HG03571 (cell line): ENCODE results near the gene CCL27.
"Not testable (repeated sequence)": the region's sequence is repeated elsewhere in the genome, so short reads cannot be mapped to it uniquely, and the experiment has no call there.

ENCODE experiments used
- ATAC-seq: cut with Tn5 transposase; IDR thresholded peaks from one replicate; pipeline ENCODE4 v1.9.1; 2021; ENCODE audit not compliant: unreplicated experiment

The CCL27 gene

DNA sequence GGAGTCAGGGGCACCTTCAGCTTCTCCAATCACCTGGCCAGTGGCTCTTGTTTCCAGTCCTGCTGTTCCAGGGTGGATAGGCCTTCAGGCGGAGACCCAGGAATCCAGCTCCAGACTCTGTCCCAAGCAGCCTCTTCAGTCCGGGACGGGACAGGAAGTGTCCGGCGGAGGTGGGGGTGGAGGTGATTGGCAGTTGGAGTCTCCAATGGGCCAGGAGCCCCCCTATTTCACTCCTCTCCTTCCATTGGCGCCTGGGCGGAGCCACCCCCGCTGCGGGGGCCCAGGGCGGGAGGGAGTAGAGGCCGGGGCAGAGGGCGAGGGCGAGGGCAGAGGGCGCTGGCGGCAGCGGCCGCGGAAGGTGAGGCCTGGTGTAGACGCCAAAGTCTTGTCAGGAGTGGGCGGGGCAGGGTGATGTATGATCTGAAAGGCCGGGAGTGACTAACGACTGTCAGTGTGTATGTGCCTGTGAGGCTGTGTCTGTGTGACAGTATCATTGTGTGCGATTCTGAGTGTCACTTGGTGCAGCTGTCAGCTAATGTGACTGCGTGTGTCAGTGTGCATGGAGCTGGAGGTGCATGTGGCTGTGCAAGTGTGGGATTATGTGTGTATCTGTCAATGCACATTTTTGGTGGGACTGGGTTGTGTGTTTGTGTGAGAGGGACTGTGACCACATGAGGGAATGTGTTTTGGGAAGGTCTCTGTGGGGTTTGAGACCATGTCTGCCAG, 10.4 kb downstream of the CCL27 start, which contains the start of gene IL11RA:
Gene IL11RA, plus strand, starts transcription at position 310 of the 726 bp plus-strand sequence. CDS start 3,033 bp downstream, outside the sequence.
- no peak for ATAC-seq

DNA sequence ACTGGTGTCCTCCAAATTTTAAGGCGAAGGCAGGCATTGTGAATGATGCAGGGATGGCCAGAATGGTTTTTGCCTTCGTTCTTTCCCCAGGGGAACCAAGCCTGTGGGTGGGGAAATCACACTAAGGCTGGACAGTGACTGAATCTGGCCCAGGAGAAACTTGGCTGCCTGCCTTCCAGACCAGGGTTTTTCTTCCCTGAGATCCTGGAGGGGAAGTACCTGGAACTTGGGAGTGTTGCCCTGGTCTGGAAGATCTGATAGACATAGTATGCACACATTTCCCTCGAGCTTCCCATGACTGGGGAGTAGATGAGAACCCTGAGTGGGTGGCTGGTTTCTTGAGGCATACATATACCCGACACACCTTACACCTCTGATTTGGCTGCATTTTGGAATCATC, 11.1 kb downstream of the CCL27 start:
- no peak for ATAC-seq

DNA sequence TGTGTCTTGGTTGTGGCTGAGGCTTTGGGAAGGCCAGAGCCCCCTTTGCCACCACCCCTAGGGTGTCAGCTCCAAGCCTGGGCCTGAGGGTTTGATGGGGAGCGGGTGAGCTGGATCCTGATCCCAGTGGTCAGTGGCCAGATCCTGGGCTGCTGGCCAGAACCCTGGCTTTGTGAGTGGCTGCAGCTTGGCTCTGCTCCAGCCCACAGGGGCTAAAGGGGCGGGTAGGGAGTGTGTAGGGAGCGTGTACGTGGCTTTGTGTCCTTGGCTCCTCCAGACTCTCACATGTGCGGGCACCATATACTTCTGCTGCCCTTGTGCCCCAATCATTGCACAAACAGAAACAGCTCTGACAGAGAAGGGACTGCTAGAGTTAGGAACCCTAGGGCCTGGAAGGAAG, 11.6 kb downstream of the CCL27 start:
- ATAC-seq = no peak

DNA sequence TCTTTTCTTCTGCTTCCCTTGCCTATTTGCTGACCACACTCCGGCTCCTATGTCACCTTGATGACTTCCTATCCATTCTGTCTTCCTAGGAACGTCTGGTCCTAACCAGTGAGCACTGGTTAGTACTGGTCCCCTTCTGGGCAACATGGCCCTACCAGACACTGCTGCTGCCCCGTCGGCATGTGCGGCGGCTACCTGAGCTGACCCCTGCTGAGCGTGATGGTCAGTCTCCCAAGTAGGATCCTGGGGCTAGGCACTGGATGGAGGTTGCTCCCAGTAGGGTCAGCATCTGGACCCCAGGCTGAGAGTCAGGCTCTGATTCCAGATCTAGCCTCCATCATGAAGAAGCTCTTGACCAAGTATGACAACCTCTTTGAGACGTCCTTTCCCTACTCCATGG, 13.8 kb downstream of the CCL27 start:
- ATAC-seq = no peak

DNA sequence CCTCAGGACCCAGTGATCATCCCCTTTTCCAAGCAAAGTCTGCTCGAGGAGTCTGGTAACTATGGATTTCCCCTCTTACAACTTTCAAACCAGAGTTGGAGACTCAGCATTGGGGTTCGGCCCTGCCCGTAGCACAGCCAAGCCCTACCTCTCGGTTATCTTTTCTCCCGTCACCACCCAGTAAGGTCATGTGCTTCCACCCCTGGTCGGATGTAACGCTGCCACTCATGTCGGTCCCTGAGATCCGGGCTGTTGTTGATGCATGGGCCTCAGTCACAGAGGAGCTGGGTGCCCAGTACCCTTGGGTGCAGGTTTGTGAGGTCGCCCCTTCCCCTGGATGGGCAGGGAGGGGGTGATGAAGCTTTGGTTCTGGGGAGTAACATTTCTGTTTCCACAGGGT, 14.8 kb downstream of the CCL27 start:
- ATAC-seq = no peak

DNA sequence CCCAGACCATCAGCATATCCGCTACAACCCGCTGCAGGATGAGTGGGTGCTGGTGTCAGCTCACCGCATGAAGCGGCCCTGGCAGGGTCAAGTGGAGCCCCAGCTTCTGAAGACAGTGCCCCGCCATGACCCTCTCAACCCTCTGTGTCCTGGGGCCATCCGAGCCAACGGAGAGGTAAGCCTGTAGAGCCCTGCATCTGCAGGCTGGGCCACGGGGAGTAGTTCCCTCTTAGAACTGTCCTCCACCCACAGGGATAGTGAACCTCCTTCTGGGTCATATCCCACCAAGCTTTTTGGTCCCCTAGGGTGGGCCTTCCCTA, 15.4 kb downstream of the CCL27 start:
- no peak for ATAC-seq

DNA sequence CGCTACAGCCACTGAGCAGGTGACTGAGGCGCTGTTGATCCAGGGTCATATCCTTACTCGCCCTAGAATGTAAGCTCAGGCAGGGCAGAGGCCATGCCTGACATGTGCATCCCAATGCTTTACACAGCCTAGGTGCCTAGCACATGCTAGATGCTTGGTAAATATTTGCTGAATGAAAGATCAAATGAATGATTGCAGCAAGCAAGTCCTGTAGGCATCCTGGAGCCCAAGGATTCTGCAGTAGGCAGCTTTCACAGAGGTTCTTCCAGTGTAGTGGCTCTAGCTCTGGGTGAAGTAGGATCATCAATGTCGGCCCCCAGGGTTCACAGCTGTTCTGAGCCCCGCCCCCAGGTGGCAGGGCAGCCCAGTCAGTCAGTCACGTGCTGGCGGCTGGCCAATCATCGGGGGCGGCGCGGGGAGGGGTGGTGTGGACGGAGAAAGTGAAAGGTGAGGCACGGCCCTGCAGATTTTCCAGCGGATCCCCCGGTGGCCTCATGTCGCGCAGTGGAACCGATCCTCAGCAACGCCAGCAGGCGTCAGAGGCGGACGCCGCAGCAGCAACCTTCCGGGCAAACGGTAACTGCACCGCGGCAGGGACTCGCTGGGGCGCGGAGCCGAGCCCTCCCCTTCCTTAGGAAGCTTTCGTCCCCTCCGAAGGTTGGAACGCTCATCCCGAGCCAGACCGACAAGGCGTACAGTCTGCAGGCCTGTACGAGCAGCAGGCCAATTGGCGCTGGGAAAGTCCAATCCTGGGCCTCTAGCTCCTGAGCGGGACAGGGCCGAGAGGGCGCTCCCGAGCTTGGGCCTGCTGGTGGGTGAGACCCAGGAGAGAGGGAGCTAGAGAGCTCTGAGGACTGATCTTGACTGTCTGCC, 16.0 kb downstream of the CCL27 start, which contains the start of gene GALT:
Gene GALT, plus strand, starts transcription at position 465 of the 873 bp plus-strand sequence. Its CDS starts 30 bp downstream, at position 495.
- ATAC-seq = peak; percentile 84

DNA sequence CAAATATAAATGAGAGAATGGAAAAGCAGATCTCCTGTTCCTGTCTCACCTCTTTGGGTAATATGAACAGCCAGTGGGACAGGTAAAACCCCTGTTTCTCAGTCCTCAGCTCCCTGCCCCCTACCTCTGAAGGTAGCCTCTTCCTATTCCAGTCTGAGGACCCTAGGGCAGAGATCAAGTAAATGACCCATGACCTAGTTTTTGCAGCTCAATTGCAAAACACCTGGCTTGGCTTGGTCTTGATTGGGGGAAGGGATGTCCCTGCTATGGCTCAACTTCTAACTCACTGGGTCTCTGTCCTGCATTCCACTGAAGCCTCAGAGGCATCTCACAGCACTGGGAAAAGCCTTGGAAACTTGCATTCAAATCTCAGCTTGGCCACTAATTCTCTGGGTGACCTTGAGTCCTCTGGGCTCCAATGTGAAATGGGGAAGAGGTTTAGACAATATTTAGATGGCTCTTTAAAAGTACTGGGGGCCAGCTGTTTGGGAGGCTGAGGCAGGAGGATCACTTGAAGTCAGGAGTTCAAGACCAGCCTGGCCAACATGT, 17.6 kb downstream of the CCL27 start:
- no peak for ATAC-seq

DNA sequence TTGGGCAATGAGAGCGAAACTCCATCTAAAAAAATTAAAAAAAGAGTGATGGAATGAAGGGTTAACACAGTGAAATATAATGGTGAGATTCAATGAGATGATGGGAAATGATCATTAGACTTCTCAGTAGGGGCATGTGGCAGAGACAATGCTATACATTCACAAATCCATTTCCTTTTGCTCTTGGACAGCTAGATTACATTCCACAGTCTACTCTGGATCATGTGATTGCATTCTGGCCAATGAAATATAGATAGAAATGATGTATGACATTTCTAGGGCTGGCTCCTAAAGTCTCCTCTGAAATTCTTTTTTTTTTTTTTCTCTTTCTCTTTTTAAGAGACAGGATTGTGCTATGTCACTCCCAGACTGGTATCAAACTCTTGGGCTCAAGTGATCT, 19.8 kb downstream of the CCL27 start:
- ATAC-seq = no peak

DNA sequence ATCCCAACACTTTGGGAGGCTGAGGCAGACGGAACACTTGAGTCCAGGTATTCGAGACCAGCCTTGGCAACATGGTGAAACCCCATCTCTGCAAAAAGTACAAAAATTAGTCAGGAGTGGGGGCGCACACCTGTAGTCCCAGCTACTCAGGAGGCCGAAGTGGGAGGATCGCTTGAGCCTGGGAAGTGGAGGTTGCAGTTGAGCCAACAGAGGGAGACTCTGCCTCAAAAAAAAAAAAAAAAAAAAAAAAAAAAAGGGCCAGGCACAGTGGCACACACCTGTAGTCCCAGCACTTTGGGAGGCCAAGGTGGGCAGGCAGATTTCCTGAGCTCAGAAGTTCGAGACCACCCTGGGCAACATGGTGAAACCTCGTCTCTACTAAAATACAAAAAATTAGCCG, 23.1 kb downstream of the CCL27 start:
- not testable (repeated sequence) for ATAC-seq

DNA sequence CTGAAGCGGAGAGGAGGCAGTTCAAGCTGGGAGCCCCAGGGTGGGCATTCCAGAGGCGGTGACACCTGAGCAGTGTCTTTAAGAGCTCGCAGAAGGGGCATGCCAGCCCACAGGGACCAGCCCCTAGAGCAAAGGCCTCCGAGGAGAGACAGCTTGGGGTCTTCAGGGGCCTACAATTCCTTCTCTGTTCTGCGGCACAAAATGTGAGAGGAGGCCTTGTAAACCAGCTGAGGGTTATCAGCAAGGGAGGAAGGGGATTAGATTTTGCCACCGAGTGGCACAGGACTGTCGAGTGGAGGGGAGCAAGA, 24.4 kb downstream of the CCL27 start:
- ATAC-seq = no peak

DNA sequence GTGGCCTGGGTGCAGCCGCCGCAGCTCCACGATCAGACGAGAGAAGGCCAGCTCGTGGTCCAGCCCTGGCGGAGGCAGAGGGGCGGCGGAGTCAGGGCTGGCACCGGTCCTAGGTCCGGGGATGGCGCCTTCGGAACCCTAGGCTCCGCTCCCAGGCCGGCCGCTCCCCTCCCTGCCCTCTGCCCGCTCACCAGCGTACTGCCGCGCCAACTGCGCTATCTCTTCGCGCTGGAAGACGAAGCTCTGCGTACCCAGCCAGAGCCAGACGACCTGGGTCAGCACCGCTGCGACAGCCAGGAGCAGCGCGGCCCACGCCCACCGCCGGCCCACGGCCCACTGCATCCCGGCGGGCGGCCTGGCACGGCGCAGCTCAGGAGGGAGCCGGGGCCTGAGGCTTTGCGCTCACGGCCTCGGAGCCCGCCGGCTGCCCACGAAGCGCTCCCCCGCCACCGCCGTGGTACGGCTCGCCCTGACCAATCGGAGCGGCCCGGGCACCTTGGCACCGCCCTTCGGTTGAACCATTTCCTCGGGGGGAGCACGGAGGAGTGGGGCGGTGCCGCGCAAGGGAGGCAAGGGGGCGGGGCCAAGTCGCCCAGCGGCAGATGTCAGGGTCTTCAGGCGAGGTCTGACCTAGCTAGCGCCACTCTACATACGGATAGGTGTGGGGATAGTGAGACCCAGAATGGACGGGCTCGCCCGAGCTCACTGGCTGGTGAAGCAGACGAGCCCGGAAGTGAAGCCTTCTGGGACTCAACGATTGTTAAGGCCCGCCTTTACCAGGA, 24.9 kb downstream of the CCL27 start, which contains the start of gene SIGMAR1:
Gene SIGMAR1, minus strand, starts transcription at position 432 of the 782 bp plus-strand sequence. Its CDS starts 90 bp downstream, at position 342.
- peak; percentile 89 for ATAC-seq

DNA sequence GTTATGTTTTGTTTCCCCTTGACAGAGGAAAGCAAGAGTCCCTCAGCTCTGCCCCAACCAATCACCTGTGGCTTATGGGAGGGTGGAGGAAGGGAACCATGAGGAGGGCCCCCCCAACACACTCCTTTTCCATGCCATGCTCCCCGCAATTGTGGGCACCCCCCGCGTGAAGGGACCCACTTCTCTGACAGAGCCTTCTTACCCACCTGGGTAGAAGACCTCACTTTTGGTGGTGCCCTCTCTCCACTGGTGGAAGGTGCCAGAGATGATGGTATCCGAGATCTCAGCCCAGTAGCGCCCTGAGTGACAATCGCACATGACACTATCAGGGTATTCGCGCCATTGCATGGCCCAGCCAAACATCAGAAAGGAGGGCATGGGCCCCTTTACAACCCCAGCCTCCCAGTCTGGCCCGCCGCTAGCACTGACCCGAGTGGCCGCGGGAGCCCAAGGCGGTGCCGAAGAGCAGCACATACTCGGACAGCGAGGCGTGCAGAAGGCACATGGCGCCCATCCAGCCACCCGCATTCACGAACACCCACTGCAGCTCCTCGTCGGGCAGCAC, 25.6 kb downstream of the CCL27 start:
- ATAC-seq = no peak

DNA sequence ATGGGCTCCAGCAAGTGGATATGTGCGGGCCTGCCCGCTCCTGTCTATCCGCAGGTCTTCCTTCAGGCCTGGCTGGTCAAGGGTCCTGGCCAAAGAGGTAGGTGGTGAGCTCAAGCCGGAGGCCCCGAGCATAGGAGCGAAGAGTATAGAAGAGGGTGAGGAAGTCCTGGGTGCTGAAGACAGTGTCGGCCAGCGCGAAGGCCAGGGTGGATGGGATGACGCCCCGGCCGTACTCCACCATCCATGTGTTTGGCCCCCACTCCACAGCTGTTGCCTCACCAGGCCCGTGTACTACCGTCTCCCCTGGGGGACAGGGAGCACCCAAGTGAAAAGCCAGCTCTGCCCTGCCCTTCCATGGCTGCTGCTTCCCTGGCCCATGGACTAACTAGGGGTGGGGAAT, 26.9 kb downstream of the CCL27 start:
- ATAC-seq = no peak

DNA sequence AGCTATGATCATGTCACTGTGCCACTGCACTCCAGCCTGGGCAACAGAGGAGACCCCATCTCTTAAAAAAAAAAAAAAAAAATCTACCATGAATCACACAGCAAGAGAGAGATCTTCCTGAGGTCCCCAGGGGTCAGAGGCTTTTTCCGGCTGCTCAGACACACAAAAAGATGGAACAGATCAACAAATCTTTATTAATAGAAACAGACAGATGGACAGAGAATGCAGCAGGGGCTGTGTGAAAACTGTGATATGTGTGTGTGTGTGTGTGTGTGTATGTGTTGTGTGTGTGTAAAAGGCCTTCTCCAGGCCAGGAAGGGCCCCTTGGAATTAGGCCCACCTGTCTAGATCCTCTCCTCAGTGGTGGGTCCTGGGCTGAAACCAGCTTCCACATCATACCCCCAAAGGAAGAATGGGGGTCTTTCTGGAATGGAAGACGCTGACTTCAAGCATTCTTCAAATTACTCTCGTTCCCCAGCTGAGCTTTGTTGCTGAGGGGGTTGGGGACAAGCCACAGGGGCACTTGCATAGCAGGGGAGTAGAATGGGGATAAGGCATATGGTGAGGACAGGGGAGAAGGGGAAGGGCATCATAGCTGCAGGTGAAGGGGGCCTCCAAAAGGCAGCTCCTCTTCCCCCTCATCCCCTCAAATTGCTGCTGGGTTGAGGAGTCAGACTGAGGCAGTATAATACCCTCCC, 27.8 kb downstream of the CCL27 start:
- ATAC-seq = no peak

DNA sequence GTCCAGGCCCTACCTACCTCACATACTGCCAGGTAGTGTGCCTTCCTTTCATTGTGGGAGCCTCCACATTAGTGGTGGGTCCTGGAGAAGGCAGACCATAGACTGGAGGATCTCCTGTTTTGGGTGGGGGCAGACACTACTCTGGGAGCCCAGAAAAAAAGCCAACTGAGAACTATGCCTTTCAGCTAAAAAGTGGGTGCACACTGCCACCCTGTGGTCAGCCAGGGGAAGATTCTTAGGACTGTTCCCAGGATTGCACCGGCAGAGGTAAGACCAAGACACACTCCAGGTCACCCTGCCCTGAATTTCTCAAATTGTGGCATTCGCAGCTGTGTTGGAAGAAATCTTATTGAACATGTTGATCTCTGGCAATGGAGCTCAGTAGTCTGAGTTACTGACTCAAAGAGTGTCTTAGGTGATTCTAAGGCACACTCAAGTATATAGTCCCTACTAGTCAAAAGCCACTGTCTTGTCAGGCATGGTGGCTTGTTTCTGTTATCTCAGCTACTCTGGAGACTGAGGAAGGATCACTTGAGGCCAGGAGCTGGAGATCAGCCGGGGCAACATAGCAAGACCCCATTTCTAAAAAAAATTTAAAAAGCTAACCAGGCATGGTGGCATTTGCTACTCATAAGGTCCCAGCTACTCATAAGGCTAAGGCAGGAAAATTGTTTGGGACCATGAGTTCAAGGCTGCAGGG, 28.5 kb downstream of the CCL27 start:
- no peak for ATAC-seq

DNA sequence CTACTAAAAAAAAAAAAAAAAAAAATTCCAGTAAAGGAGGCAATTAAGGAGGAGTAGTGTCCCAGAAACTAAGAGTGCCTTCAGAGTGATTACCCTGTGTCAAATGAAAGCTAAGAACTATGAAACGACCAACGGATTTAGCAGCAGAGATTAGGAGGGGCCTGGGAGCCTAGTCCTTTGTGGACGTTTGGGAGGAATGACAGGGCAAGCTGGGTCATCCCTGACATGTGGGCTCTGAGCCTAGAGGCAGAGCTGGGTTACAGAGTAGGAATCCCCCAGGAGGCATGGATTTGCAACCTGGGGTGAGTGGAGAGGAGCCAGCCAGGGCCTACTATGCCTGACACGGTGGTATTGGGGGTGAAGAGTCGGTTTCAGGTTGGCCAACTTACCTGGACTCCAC, 29.3 kb downstream of the CCL27 start:
- no peak for ATAC-seq

DNA sequence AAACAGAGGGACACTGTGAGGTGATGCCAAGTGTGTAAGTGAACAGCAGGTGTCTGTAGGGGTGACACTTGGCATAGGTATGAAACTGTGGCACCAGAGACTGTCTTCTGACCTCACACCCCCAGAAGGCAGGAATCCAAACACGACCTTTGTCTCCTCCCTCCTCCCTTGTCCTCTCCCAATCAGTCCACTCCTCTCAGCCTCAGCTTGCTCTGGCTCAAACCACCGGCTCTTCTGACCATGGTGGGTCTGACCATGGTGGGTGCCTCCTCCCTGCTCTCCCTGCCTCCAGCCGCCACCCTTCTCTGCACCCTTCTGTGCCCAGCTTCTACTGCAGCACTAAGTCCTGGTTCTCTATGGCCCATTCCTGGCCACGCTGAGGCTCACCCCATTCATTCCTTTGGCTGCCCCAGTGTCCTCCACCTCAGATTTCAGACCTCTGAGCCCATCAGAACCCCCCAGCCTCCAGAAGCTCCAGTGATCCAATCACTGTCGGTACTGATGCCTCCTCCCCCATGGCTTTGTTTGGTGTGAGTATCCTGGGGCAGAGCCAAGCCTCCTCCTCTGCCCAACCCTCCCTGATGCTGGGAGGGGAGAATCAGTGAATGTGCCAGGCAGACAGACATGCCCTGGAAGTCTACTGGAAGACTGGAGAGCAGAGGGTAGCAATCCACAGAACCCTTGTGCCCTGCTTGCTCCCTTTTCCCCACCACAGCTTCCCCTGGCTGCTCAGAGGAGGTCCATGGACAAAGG, 31.9 kb downstream of the CCL27 start:
- no peak for ATAC-seq

DNA sequence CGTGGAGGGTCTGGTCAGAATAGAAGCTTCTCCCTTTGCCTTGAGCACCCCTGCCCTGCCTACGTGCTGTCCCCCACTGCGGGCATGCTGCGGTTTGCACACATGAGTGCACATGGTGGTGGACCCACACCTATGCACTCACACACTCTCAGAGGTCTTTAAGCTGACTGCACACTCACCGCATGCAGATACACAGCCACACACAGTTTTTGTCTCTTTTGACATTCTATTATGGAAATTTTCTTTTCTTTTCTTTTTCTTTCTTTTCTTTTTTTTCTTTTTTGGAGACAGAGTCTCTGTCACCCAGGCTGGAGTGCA, 33.0 kb downstream of the CCL27 start:
- ATAC-seq = no peak
